KOPT-K1 (cell line): ENCODE measurements around the gene BACH2.
"Not testable (repeated sequence)": the region's sequence is repeated elsewhere in the genome, so short reads cannot be mapped to it uniquely, and the experiment has no call there.

Experiments used
- H3K27ac ChIP-seq: fragments of 200-600 bp; sonication (generic); 2 replicates; pipeline ENCODE4 v1.5.1; 2016; ENCODE audit warnings: antibody characterized with exemption, mild to moderate bottlenecking, low read depth, low read length; ENCODE audit not compliant: poor library complexity, severe bottlenecking
- H3K36me3 ChIP-seq: fragments of 200-600 bp; sonication (generic); 2 replicates; pipeline ENCODE4 v1.5.1; 2017; ENCODE audit warnings: antibody characterized with exemption, mild to moderate bottlenecking, low read length, moderate library complexity; ENCODE audit not compliant: insufficient read depth
- H3K9me3 ChIP-seq: fragments of 200-600 bp; sonication (generic); 2 replicates; pipeline ENCODE4 v1.5.1; 2017; ENCODE audit warnings: antibody characterized with exemption, low read length, mild to moderate bottlenecking; ENCODE audit not compliant: insufficient read depth, poor library complexity, severe bottlenecking

The BACH2 gene

GRCh38 chr6:90224196-90224595, 72.4 kb downstream of the BACH2 start:
- peaks cover 15% of the 10 kb centered on the region for H3K9me3 ChIP-seq
- H3K27ac ChIP-seq = no peak overlapping the region
- no peaks in the 10 kb centered on the region for H3K36me3 ChIP-seq

DNA sequence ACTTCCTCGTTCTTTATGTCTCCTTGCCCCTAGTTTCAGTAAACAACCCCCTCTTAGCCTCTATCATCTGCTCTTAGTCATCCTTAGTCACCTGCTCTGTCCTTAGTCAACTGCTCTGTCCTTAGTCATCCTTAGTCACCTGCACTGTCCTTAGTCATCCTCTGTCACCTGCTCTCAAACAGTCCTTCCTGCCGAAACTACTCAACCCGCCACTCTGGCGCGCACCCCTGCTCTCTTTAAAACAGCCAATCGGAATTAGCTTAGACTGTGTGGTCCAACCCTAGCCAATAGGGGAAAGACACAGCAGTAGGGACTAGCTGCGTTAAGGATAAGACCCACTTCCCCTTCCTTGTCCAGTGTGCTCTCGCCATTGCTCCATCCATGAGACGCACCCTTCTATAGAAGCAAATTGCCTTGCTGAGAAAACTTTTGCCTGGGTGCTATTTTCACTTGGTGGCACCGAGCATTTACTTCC, 73.9 kb downstream of the BACH2 start:
- Histone ChIP-seq H3K36me3 (no peaks in the 10 kb centered on the region), H3K9me3 (peaks cover 15% of the 10 kb centered on the region), H3K27ac (no peak overlapping the region)

GRCh38 chr6:90222008-90222407, 74.6 kb downstream of the BACH2 start:
- no peaks in the 10 kb centered on the region for H3K36me3 ChIP-seq
- peaks cover 15% of the 10 kb centered on the region for H3K9me3 ChIP-seq
- H3K27ac ChIP-seq = no peak overlapping the region

- Histone ChIP-seq H3K36me3 (no peaks in the 10 kb centered on the region), H3K9me3 (peaks cover 15% of the 10 kb centered on the region), H3K27ac (no peak overlapping the region)
Measured at GRCh38 chr6:90221403-90221802, 75.2 kb downstream of the BACH2 start.

DNA sequence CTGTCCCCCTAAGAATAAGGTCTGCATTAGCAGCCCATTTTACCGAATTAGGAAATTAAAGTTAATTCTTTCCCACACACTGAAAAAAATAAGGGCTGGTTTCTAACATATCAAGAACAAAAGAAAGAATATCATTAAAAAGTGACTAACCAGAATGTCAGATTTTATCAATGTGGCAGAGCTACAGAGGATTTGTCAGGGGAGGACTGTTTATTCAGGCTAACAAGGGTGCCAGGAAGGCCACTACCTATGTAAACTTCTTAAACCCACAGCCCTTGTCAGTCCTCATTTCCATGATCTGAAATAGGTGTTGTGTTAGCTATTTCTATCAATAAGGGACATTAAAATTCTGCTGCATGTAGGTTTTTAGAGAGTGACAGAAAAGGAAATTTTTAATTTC, 76.4 kb downstream of the BACH2 start:
- H3K9me3 ChIP-seq = peaks cover 15% of the 10 kb centered on the region
- H3K36me3 ChIP-seq = no peaks in the 10 kb centered on the region
- H3K27ac ChIP-seq = peak overlapping the region; percentile 76

DNA sequence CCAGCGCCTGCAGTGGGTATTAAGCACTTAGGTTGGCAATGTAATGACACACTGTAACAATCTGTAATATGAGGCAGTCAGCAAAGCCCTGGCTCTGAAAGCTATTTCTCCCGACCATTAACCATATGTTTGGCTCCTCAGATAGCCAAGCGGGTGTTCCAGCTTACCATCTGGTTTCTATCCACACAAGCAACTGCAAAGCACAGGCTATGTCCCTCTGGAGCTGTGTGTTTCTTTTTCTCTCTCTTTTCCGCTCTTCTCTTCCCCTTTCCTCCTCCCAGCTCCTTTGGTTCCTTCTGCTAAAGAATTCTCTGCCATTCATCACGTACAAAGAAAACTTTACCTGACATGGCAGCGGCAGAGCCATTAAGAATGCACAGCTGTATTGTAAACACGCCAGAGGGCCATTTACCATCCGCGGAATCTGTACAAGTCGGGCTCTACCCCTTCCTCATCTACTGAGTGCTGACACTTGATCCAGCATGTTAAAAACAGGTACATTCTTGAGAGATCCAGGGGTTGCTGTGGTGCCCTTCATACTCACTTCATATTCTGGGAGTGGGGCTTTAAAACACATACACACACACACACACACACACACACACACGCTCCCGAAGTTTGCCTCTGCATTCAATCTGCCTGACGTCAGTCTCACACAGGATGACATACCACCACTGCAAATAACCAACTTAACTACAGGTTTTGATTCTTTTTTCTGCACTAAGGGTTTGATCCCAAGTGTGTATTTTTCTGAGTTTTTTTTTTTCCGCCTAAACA, 77.2 kb downstream of the BACH2 start:
- Histone ChIP-seq H3K36me3 (no peaks in the 10 kb centered on the region), H3K27ac (peak overlapping the region; percentile 76), H3K9me3 (peaks cover 15% of the 10 kb centered on the region)

DNA sequence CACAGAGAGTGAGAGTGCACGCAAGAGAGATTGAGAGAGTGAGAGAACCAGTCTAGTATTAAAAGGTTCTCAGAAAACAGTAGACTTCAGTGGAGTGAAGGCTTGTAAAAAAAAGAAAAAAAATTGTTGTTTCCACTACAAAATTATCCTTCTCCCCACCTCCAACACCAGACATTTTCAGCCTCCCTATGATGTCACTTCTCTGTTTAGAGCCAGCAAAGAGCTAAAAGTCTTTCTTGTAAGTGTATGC, 77.8 kb downstream of the BACH2 start:
- Histone ChIP-seq H3K27ac (peak overlapping the region; percentile 76), H3K36me3 (no peaks in the 10 kb centered on the region)

GRCh38 chr6:90217506-90218127, 79.0 kb downstream of the BACH2 start:
- peaks cover 2% of the 10 kb centered on the region for H3K9me3 ChIP-seq
- no peaks in the 10 kb centered on the region for H3K36me3 ChIP-seq
- H3K27ac ChIP-seq = peak overlapping the region; percentile 76

More for the DNA sequence above, 77.8 kb downstream of the BACH2 start:
- H3K9me3 ChIP-seq = peaks cover 15% of the 10 kb centered on the region

- no peaks in the 10 kb centered on the region for H3K9me3 ChIP-seq
- peak overlapping the region; percentile 46 for H3K27ac ChIP-seq
- no peaks in the 10 kb centered on the region for H3K36me3 ChIP-seq
Measured at GRCh38 chr6:90216072-90216977, 80.3 kb downstream of the BACH2 start.

GRCh38 chr6:90214966-90215365, 81.7 kb downstream of the BACH2 start:
- Histone ChIP-seq H3K36me3 (no peaks in the 10 kb centered on the region), H3K9me3 (no peaks in the 10 kb centered on the region), H3K27ac (no peak overlapping the region)

DNA sequence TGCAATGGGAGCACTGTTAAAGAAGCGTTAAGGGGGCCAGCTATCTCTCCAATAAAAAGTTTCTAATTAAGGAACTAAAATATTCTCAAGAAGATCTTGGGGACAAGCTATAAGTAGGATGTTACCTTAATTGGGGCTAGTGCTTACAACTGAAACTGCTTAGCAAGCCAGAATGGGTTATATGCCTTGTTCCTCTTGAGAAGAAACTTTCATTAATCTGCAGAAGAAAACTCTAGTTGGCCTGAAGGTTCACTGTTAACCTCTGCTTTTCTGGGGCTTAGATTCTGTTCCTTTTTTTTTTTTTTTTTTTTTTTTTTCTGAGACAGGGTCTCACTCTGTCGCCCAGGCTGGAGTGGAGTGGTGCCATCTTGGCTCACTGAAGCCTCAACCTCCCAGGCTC, 82.2 kb downstream of the BACH2 start:
- H3K9me3 ChIP-seq = no peaks in the 10 kb centered on the region
- H3K27ac ChIP-seq = no peak overlapping the region
- H3K36me3 ChIP-seq = no peaks in the 10 kb centered on the region

DNA sequence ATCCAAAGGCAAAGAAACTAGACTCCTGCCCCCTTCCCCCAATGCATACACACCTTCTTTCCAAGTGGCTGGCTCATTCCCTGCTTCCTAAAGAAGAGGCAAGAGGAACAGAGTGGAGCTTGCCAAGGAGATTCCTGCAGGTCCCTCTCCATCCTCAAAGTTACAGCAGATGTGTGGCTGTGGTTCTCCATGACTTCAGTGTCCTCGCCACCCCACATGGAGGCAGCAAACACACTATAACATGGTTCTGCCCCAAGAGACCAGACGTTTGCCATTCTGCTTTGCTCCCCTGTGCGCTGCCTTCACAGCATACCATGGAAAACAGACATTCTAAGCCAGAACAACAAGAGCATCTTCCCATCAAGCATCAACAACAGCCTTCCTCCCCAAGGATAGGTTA, 84.4 kb downstream of the BACH2 start:
- no peak overlapping the region for H3K27ac ChIP-seq
- H3K36me3 ChIP-seq = no peaks in the 10 kb centered on the region
- no peaks in the 10 kb centered on the region for H3K9me3 ChIP-seq

DNA sequence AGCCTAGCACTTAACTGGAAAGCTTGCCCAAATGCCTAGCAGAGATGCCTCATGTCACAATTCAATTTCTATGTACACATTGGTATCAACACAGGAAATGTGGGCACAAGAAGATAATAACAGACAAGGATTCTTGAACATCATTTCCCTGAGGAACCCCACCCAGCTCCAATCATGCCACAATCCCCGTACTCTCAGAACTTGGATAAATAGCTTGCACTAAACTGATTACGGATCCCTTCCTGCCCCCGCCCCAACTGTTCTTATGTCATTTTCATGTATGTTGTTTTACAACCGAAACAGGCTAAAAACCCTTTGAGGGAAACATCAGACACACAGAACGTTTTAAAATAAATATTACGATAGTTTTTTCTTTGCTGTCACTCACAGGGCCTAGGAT, 87.1 kb downstream of the BACH2 start:
- Histone ChIP-seq H3K36me3 (no peaks in the 10 kb centered on the region), H3K9me3 (no peaks in the 10 kb centered on the region), H3K27ac (no peak overlapping the region)

DNA sequence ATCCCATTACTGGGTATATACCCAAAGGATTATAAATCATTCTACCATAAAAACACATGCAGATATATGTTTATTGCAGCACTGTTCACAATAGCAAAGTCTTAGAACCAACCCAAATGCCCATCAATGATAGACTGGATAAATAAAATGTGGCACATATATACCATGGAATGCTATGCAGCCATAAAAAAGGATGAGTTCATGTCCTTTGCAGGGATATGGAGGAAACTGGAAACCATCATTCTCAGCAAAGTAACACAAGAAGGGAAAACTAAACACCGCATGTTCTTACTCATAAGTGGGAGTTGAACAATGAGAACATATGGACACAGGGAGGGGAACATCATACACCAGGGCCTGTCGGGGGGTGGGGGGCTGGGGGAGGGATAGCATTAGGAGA, 88.0 kb downstream of the BACH2 start:
- H3K27ac ChIP-seq, H3K36me3 ChIP-seq, H3K9me3 ChIP-seq: not testable (repeated sequence)

- Histone ChIP-seq H3K27ac (no peak overlapping the region), H3K9me3 (peaks cover 4% of the 10 kb centered on the region), H3K36me3 (no peaks in the 10 kb centered on the region)
Measured at GRCh38 chr6:90204327-90205056, 92.2 kb downstream of the BACH2 start.
